ENCODE measurements around the gene NCBP3.

GRCh38 chr17:3753624-3754023 lies 92.4 kb downstream of the NCBP3 start:
- TF ChIP-seq ELF4 (IDR thresholded peaks at IDR 0.05), result no peak
- TF ChIP-seq BHLHE40 (IDR thresholded peaks at IDR 0.05; ENCODE audit: borderline replicate concordance), result no peak
- no peak for TF ChIP-seq SP1 (IDR thresholded peaks at IDR 0.05)
- no peak for TF ChIP-seq PKNOX1 (IDR thresholded peaks at IDR 0.05)
- TF ChIP-seq FOXM1 (IDR thresholded peaks at IDR 0.05; ENCODE audit: borderline replicate concordance), result no peak
- no peak for TF ChIP-seq L3MBTL2 (conservative IDR thresholded peaks at IDR 0.05)
- no peak for TF ChIP-seq NFRKB (IDR thresholded peaks at IDR 0.05)
- no peak for TF ChIP-seq ZNF384 (IDR thresholded peaks at IDR 0.05)
- no peak for TF ChIP-seq FOXK2 (IDR thresholded peaks at IDR 0.05)
- no peak for TF ChIP-seq SUZ12 (IDR thresholded peaks at IDR 0.05)
- no peak for TF ChIP-seq LEF1 (IDR thresholded peaks at IDR 0.05; ENCODE audit: borderline replicate concordance)
- no peak for TF ChIP-seq ARNT (IDR thresholded peaks at IDR 0.05)
- TF ChIP-seq HDGF (IDR thresholded peaks at IDR 0.05; ENCODE audit: borderline replicate concordance), result no peak
- TF ChIP-seq TARDBP (IDR thresholded peaks at IDR 0.05), result no peak
